CD4-positive, CD25-positive, alpha-beta regulatory T cell (primary cell): Measurements from ENCODE around the gene SCGB1C1. TPM values are rescaled to one million over a fixed set of nuclear protein-coding genes. Genes with fewer than 3 reads are reported as not detected.
"Not testable (repeated sequence)": the region's sequence is repeated elsewhere in the genome, so short reads cannot be mapped to it uniquely, and the experiment has no call there.

Experiments used
- ATAC-seq, 2 donors: fragments of 150-1000 bp; cut with Tn5 transposase; one replicate each; pipeline ENCODE4 v1.10.0; 2021; ENCODE audit warnings: low read depth in 2 of 2, moderate number of reproducible peaks in 2 of 2, moderate library complexity in 1 of 2
- DNase-seq, 3 donors: peaks; one replicate each; pipeline versions ENCODE4 v3.0.0 to v3.0.0-alpha.2; 2012 to 2022; ENCODE audit warnings: mixed read lengths in 1 of 3
- H3K27ac ChIP-seq: one replicate; pipeline ENCODE4 v1.7.0; 2013; ENCODE audit warnings: mild to moderate bottlenecking, low read length; ENCODE audit not compliant: insufficient read depth, poor library complexity, severe bottlenecking
- H3K27me3 ChIP-seq: one replicate; pipeline ENCODE4 v1.7.0; 2013; ENCODE audit warnings: low read length; ENCODE audit not compliant: control insufficient read depth, insufficient read depth
- H3K36me3 ChIP-seq: one replicate; pipeline ENCODE4 v1.7.0; 2013; ENCODE audit warnings: mild to moderate bottlenecking, low read length, moderate library complexity; ENCODE audit not compliant: control insufficient read depth, insufficient read depth
- H3K4me1 ChIP-seq: 2 replicates; pipeline ENCODE4 v1.7.0; 2013; ENCODE audit warnings: mild to moderate bottlenecking, low read length; ENCODE audit not compliant: insufficient read depth, control insufficient read depth, poor library complexity, severe bottlenecking
- H3K4me3 ChIP-seq: one replicate; pipeline ENCODE4 v1.7.0; 2013; ENCODE audit warnings: low read depth, mild to moderate bottlenecking, low read length, moderate library complexity
- H3K9me3 ChIP-seq, 2 experiments: 1 replicate in 1 of 2; 2 replicates in 1 of 2; pipeline ENCODE4 v1.7.0; 2013; ENCODE audit warnings: low read length in 2 of 2, mild to moderate bottlenecking in 1 of 2, moderate library complexity in 1 of 2; ENCODE audit not compliant: control insufficient read depth in 2 of 2
- H3K27ac Mint-ChIP-seq, 3 donors: one replicate each; pipeline ENCODE4 v1.8.0; 2020 to 2022; ENCODE audit warnings: mild to moderate bottlenecking in 3 of 3, mixed read lengths in 3 of 3, moderate library complexity in 2 of 3
- H3K27me3 Mint-ChIP-seq: one replicate; pipeline ENCODE4 v1.8.0; 2022; ENCODE audit warnings: mild to moderate bottlenecking, mixed read lengths
- H3K36me3 Mint-ChIP-seq: one replicate; pipeline ENCODE4 v1.8.0; 2020; ENCODE audit warnings: mixed read lengths
- H3K4me1 Mint-ChIP-seq, 4 donors: one replicate each; pipeline ENCODE4 v1.8.0; 2020 to 2022; ENCODE audit warnings: mixed read lengths in 4 of 4, mild to moderate bottlenecking in 1 of 4
- H3K4me3 Mint-ChIP-seq, 4 donors: one replicate each; pipeline ENCODE4 v1.8.0; 2020 to 2022; ENCODE audit warnings: mild to moderate bottlenecking in 4 of 4, mixed read lengths in 4 of 4, moderate library complexity in 3 of 4
- H3K9me3 Mint-ChIP-seq, 7 donors: one replicate each; pipeline ENCODE4 v1.8.0; 2020 to 2022; ENCODE audit warnings: mixed read lengths in 7 of 7, mild to moderate bottlenecking in 3 of 7, moderate library complexity in 2 of 7
- polyA plus RNA-seq, 4 donors: library from polyadenylated mRNA; unstranded; fragments of 300-500 nt; fragmentation: Illumina TruSeq; gene quantifications; one replicate each; pipeline ENCODE4 v1.2.3, GENCODE V29; 2021
- total RNA-seq: library from RNA; stranded (reverse); gene quantifications from one replicate; pipeline ENCODE4 v1.2.3, GENCODE V29; 2022

SCGB1C1 gene
- total and polyA plus RNA-seq, 5 donors from 2014 or later: not detected

- no peaks in the 10 kb centered on the region for H3K9me3 ChIP-seq
- H3K27ac ChIP-seq: no peak overlapping the region
- no peak overlapping the region for H3K4me3 ChIP-seq
- H3K36me3 ChIP-seq: peaks cover 50% of the 10 kb centered on the region
- Mint-ChIP-seq H3K36me3 (peaks cover 19% of the 10 kb centered on the region), H3K27me3 (no peaks in the 10 kb centered on the region), H3K9me3 (no peaks in the 10 kb centered on the region), H3K4me1 (peaks cover 0 to 20% (median 6%) of the 10 kb centered on the region in 4 donors), H3K4me3 (peak overlapping the region in 1 of 4 donors; percentile 59), H3K27ac (peak overlapping the region in 1 of 3 donors; percentile 32)
- H3K4me1 ChIP-seq: peaks cover 1% of the 10 kb centered on the region
- ATAC-seq (no peak), DNase-seq (no peak)
- no peaks in the 10 kb centered on the region for H3K27me3 ChIP-seq
Measured at GRCh38 chr11:215581-216037, 22.7 kb downstream of the SCGB1C1 start.

GRCh38 chr11:216081-216974 is 23.4 kb downstream of the SCGB1C1 start:
- Mint-ChIP-seq H3K4me3 (no peak overlapping the region), H3K27ac (peak overlapping the region in 1 of 3 donors; percentile 20)

GRCh38 chr11:217704-218103 is 24.8 kb downstream of the SCGB1C1 start:
- Histone ChIP-seq H3K9me3 (no peaks in the 10 kb centered on the region), H3K4me3 (no peak overlapping the region), H3K27me3 (no peaks in the 10 kb centered on the region), H3K4me1 (no peaks in the 10 kb centered on the region), H3K27ac (no peak overlapping the region), H3K36me3 (peaks cover 29% of the 10 kb centered on the region)
- peaks cover 17% of the 10 kb centered on the region for H3K36me3 Mint-ChIP-seq
- H3K27me3 Mint-ChIP-seq: no peaks in the 10 kb centered on the region
- no peak overlapping the region for H3K27ac Mint-ChIP-seq
- DNase-seq: no peak
- peaks cover 0 to 9% (median 0%) of the 10 kb centered on the region in 4 donors for H3K4me1 Mint-ChIP-seq
- no peaks in the 10 kb centered on the region for H3K9me3 Mint-ChIP-seq
- no peak for ATAC-seq
- H3K4me3 Mint-ChIP-seq: no peak overlapping the region

More at GRCh38 chr11:216081-216974, 23.4 kb downstream of the SCGB1C1 start:
- Mint-ChIP-seq H3K36me3 (peaks cover 16% of the 10 kb centered on the region), H3K27me3 (no peaks in the 10 kb centered on the region), H3K9me3 (no peaks in the 10 kb centered on the region), H3K4me1 (peaks cover 0 to 13% (median 4%) of the 10 kb centered on the region in 4 donors)
- H3K4me1 ChIP-seq: no peaks in the 10 kb centered on the region
- H3K9me3 ChIP-seq: no peaks in the 10 kb centered on the region
- DNase-seq (no peak), ATAC-seq (no peak)
- no peak overlapping the region for H3K27ac ChIP-seq
- peaks cover 42% of the 10 kb centered on the region for H3K36me3 ChIP-seq
- no peak overlapping the region for H3K4me3 ChIP-seq
- no peaks in the 10 kb centered on the region for H3K27me3 ChIP-seq

GRCh38 chr11:218815-219593 is 26.1 kb downstream of the SCGB1C1 start:
- Histone ChIP-seq H3K27me3 (no peaks in the 10 kb centered on the region), H3K9me3 (no peaks in the 10 kb centered on the region), H3K4me1 (no peaks in the 10 kb centered on the region), H3K36me3 (peaks cover 16% of the 10 kb centered on the region), H3K4me3 (no peak overlapping the region), H3K27ac (no peak overlapping the region)
- H3K4me3 Mint-ChIP-seq: no peak overlapping the region
- peaks cover 0 to 6% (median 0%) of the 10 kb centered on the region in 4 donors for H3K4me1 Mint-ChIP-seq
- DNase-seq: no peak
- no peak for ATAC-seq
- H3K36me3 Mint-ChIP-seq: peaks cover 18% of the 10 kb centered on the region
- H3K9me3 Mint-ChIP-seq: no peaks in the 10 kb centered on the region
- peak overlapping the region in 2 of 3 donors; percentile 56 to 72 for H3K27ac Mint-ChIP-seq
- H3K27me3 Mint-ChIP-seq: no peaks in the 10 kb centered on the region

- peaks cover 11% of the 10 kb centered on the region for H3K36me3 Mint-ChIP-seq
- not testable (repeated sequence) for H3K9me3 Mint-ChIP-seq, H3K4me1 Mint-ChIP-seq, H3K4me3 ChIP-seq, ATAC-seq, H3K36me3 ChIP-seq, H3K27me3 ChIP-seq, DNase-seq, H3K9me3 ChIP-seq, H3K4me1 ChIP-seq, H3K27ac Mint-ChIP-seq, H3K27me3 Mint-ChIP-seq, H3K4me3 Mint-ChIP-seq, H3K27ac ChIP-seq
Measured at GRCh38 chr11:220641-221215, 27.9 kb downstream of the SCGB1C1 start.

GRCh38 chr11:221539-221938 is 28.7 kb downstream of the SCGB1C1 start:
- Mint-ChIP-seq H3K27me3 (no peaks in the 10 kb centered on the region), H3K27ac (no peak overlapping the region), H3K9me3 (no peaks in the 10 kb centered on the region), H3K4me1 (peaks cover 0 to 7% (median 2%) of the 10 kb centered on the region in 4 donors), H3K36me3 (peaks cover 14% of the 10 kb centered on the region), H3K4me3 (no peak overlapping the region)
- no peaks in the 10 kb centered on the region for H3K27me3 ChIP-seq
- no peaks in the 10 kb centered on the region for H3K4me1 ChIP-seq
- H3K4me3 ChIP-seq: no peak overlapping the region
- no peak overlapping the region for H3K27ac ChIP-seq
- DNase-seq (no peak), ATAC-seq (no peak)
- no peaks in the 10 kb centered on the region for H3K36me3 ChIP-seq
- H3K9me3 ChIP-seq: no peaks in the 10 kb centered on the region

- Histone ChIP-seq H3K9me3 (no peaks in the 10 kb centered on the region), H3K4me1 (no peaks in the 10 kb centered on the region), H3K27ac (no peak overlapping the region), H3K27me3 (no peaks in the 10 kb centered on the region), H3K4me3 (no peak overlapping the region), H3K36me3 (no peaks in the 10 kb centered on the region)
- Mint-ChIP-seq H3K4me1 (peaks cover 0 to 7% (median 2%) of the 10 kb centered on the region in 4 donors), H3K27me3 (no peaks in the 10 kb centered on the region), H3K4me3 (no peak overlapping the region), H3K27ac (peak overlapping the region in 1 of 3 donors; percentile 11), H3K9me3 (no peaks in the 10 kb centered on the region), H3K36me3 (peaks cover 14% of the 10 kb centered on the region)
- DNase-seq: no peak
- ATAC-seq: no peak
Measured at GRCh38 chr11:221998-222789, 29.3 kb downstream of the SCGB1C1 start.
